Muscle layer of duodenum (tissue), 2 donors: ENCODE data around the gene DNAAF5.

Experiments
- H3K27ac ChIP-seq: one replicate; pipeline ENCODE4 v1.7.0; 2013; ENCODE audit warnings: mild to moderate bottlenecking, low read length
- H3K27me3 ChIP-seq: one replicate; pipeline ENCODE4 v1.7.0; 2013; ENCODE audit warnings: low read depth, mild to moderate bottlenecking, control low read depth, low read length
- H3K36me3 ChIP-seq, 2 donors: one replicate each; pipeline ENCODE4 v1.7.0; 2013; ENCODE audit warnings: low read length in 2 of 2, control low read depth in 1 of 2, mild to moderate bottlenecking in 1 of 2; ENCODE audit not compliant: insufficient read depth in 2 of 2, control insufficient read depth in 1 of 2
- H3K4me1 ChIP-seq, 2 donors: one replicate each; pipeline ENCODE4 v1.7.0; 2013; ENCODE audit warnings: low read length in 2 of 2, mild to moderate bottlenecking in 2 of 2, control low read depth in 1 of 2, moderate library complexity in 1 of 2; ENCODE audit not compliant: insufficient read depth in 2 of 2, control insufficient read depth in 1 of 2
- H3K4me3 ChIP-seq, 2 donors: one replicate each; pipeline ENCODE4 v1.7.0; 2013; ENCODE audit warnings: low read length in 2 of 2, low read depth in 1 of 2, mild to moderate bottlenecking in 1 of 2
- H3K9me3 ChIP-seq, 2 donors: one replicate each; pipeline ENCODE4 v1.7.0; 2013; ENCODE audit warnings: low read length in 2 of 2, control low read depth in 1 of 2, mild to moderate bottlenecking in 1 of 2; ENCODE audit not compliant: control insufficient read depth in 1 of 2
- donor health status: healthy.

DNAAF5 gene

DNA sequence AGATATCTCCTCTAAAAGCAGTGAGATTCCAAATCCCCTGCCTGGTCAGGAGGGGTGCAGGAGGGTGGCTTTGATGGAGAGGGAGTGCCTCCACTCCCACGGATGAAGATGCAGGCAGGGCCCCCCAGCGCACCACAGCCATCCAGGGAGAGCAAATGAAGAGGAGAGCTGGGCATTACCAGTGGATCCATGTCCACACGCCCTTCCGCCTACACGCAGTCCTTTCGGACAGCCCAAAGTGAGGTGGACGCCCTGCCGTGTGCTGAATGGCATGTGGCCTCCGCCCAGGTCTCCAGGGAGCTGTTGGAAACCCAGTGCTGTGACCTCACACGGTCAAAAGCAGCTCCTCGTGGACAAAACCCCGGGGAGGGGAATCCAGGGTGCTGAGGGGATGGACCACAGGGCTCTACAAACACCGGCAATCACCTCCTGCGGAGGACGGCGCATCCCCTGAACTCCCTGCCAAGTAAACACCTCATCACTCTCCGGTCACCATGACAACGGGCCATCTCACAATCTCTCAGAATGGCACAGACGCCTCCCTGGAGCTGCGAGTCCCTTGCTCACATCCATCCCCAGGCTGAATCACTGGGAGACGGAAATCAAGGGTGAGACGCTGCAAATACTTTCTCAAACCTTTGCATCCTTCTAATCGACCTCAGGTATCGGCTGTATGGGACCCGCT lies 35.0 kb upstream of the DNAAF5 start:
- Histone ChIP-seq H3K36me3 (peaks cover 0 to 7% of the 10 kb centered on the region in 2 donors), H3K27me3 (no peaks in the 10 kb centered on the region), H3K4me3 (no peak overlapping the region), H3K4me1 (no peaks in the 10 kb centered on the region), H3K9me3 (peaks cover 9 to 12% of the 10 kb centered on the region in 2 donors), H3K27ac (no peak overlapping the region)

DNA sequence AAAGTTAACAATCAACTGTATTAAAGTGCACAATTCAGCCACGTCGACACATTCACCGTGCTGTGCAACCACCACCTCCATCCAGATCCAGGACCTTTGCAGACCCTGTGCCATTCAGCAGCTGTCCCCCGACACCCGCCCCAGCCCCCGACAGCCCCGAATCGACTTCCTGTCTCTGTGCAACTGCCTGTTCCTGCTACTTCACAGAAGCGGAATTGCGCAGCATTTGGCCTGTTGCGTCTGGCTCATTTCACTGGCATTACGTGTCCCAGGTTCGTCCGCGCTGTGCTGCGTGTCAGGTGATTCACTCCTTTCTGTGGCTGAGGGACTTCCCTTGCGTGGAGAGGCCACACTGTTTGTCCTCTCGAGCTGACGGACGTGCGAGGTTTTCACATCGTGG lies 33.2 kb upstream of the DNAAF5 start:
- H3K4me1 ChIP-seq, result peaks cover 0 to 5% of the 10 kb centered on the region in 2 donors
- no peaks in the 10 kb centered on the region for H3K27me3 ChIP-seq
- H3K9me3 ChIP-seq, result peaks cover 4 to 8% of the 10 kb centered on the region in 2 donors
- no peaks in the 10 kb centered on the region for H3K36me3 ChIP-seq
- no peak overlapping the region for H3K4me3 ChIP-seq
- no peak overlapping the region for H3K27ac ChIP-seq

DNA sequence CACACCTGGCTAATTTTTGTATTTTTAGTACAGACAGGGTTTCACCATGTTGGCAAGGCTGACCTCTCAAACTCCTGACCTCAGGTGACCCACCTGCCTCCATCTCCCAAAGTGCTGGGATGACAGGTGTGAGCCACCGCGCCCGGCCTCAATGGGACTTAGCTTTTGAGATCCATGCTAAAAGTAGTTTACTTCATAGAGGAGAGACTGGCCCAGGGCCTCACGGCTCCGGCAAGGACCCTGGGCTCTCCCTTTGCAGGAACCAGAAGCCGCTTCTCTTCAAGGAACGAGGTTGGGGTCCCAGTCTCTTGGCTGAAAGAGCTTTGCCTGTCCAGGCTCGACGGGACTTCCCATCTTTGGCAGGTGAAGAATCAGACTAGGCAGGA lies 30.1 kb upstream of the DNAAF5 start:
- peaks cover 0 to 11% of the 10 kb centered on the region in 2 donors for H3K4me1 ChIP-seq
- no peak overlapping the region for H3K4me3 ChIP-seq
- H3K27me3 ChIP-seq, result no peaks in the 10 kb centered on the region
- no peaks in the 10 kb centered on the region for H3K9me3 ChIP-seq
- H3K27ac ChIP-seq, result no peak overlapping the region
- no peaks in the 10 kb centered on the region for H3K36me3 ChIP-seq

DNA sequence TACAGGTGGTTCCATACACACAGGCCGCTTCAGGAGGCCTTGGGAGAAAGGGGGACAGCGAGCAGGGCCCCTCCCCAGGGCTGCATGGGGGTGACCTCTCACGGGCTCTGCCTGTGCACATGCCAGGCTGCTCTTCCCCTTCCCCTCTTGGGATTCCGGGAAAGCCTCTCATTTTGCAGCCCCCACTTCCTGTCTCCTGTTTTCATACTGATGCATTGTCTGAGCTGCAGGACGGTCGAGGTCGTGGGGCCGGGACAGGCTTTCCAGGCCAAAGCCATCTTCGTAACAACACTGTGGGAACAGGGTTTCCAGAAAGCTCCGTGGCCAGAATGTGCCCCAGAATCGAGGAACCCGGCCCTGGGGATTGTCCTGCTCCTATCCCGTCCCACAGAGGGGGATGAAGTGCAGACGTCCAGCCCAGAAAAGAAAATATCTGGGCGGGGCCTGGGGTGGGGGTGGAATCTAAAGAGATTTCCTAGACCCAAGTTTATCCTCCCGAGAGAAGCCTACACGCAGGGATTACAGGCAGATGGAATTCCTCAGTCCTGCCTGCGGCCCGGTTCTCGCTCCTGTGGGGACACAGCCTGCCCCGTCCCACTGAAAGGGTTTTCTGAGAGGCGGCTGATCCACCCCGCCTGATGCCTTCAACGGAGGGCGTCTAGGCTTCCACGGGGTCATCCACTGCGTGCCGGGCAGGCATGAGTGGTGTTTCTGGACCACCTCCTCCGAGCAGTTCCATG lies 29.5 kb upstream of the DNAAF5 start:
- H3K27ac ChIP-seq, result no peak overlapping the region
- H3K4me3 ChIP-seq, result no peak overlapping the region
- peaks cover 0 to 11% of the 10 kb centered on the region in 2 donors for H3K4me1 ChIP-seq
- H3K27me3 ChIP-seq, result no peaks in the 10 kb centered on the region
- H3K36me3 ChIP-seq, result no peaks in the 10 kb centered on the region
- no peaks in the 10 kb centered on the region for H3K9me3 ChIP-seq

DNA sequence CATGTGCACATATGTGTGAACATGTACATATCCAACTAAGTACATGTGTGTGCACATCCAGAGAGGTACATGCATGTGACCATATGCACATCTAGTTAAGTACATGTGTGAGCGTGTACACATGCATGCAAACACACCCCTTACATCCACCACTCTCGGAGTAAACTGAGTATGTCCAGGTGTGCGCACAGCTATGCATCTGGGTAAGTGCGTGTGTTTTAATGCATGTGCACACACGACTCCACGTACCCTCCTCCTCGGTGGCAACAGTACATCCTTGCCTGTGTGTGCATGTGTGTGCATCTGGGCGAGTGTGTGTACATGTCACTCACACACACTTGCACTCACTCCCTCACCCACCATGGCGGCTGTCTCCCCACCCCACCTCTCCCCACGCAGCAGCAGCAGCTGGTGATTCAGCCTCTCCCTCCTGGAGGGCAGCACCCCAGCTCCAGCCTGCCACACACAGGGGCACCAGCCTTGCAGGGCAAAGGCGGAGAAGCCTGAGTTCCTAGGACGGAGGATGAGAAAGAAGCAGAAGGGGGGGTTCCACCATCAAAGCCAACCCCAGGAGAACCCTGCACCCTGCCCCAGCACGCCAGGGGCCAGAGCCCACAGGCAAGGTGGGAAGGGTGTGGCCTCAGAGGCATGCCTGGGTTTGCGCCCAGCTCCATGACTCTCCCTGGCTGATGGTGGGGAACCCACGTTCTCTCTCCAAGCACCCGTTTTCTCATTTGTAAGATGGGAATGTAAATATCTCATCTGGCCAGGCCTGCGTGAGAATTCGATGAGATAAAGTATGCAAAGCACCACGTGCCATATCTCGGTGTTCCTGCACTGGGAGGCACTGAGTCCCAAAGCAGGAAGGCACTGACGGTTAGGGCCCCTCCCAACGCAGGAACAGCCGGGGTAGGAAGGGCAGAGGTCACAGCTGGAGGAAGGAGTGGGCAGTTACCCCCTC lies 27.7 kb upstream of the DNAAF5 start:
- Histone ChIP-seq H3K27ac (no peak overlapping the region), H3K36me3 (no peaks in the 10 kb centered on the region), H3K27me3 (no peaks in the 10 kb centered on the region)

DNA sequence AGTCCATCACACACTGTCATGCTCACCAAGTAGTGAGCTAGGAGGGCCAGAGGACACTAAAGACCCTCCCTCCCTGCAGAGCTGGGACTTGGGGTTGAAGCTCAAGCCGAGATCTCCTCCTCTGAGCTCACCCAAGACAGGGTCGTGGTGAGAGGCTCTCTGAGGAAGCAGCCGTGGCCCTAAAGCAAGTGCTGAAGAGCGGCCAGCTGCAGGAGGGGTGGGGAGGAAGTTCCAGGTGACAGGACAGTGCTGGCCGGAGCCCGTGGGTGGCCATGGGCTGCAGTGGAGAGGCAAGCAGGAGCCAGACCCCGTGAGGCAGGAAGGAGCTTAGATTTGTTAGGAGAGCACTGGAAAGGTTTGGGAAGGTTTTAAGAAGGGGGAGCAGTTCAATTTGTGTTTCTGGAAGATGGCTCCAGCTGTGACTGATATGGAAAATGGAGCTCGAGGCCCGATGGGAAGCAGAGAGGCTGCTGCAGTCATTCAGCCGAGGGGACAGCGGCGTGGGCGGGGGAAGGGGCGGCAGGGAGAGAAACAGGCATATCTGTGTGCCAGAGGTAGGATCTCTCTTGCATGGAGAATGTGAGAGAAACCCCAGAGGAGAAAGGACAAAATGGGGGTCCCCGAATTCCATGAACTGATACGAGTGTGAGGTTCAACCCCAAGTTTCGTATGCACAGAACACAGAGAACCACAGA lies 26.9 kb upstream of the DNAAF5 start:
- H3K4me3 ChIP-seq, result no peak overlapping the region
- H3K27ac ChIP-seq, result no peak overlapping the region
- H3K36me3 ChIP-seq, result no peaks in the 10 kb centered on the region
- H3K9me3 ChIP-seq, result no peaks in the 10 kb centered on the region
- no peaks in the 10 kb centered on the region for H3K27me3 ChIP-seq
- peaks cover 0 to 11% of the 10 kb centered on the region in 2 donors for H3K4me1 ChIP-seq

More for the DNA sequence above, 27.7 kb upstream of the DNAAF5 start:
- H3K4me1 ChIP-seq, result peaks cover 0 to 11% of the 10 kb centered on the region in 2 donors
- H3K4me3 ChIP-seq, result no peak overlapping the region
- no peaks in the 10 kb centered on the region for H3K9me3 ChIP-seq

DNA sequence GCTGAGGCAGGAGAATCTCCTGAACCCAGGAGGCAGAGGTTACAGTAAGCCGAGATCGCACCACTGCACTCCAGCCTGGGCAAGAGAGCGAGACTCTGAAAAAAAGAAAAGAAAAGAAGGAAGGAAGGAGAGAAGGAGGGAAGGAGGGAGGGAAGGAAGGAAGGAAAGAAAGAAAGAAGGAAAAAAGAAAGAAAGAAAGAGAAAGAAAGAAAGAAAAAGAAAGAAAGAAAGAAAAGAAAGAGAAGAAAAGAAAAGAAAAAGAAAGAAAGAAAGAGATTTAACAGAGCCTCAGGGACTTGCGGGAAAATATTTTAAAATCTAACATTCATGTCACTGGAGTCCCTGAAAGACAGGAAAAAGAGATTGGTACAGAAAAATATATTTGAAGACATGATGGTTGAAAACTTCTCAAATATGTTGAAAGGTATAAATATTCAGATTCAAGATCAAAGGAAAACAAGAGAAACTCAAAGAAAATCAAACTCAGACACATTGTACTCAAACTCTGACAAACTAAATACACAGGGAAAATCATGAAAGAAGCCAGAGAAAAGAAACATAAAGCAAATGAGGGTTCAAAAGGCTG lies 25.3 kb upstream of the DNAAF5 start:
- Histone ChIP-seq H3K9me3 (no peaks in the 10 kb centered on the region), H3K36me3 (no peaks in the 10 kb centered on the region), H3K4me1 (peaks cover 0 to 11% of the 10 kb centered on the region in 2 donors), H3K4me3 (no peak overlapping the region), H3K27ac (no peak overlapping the region), H3K27me3 (no peaks in the 10 kb centered on the region)

DNA sequence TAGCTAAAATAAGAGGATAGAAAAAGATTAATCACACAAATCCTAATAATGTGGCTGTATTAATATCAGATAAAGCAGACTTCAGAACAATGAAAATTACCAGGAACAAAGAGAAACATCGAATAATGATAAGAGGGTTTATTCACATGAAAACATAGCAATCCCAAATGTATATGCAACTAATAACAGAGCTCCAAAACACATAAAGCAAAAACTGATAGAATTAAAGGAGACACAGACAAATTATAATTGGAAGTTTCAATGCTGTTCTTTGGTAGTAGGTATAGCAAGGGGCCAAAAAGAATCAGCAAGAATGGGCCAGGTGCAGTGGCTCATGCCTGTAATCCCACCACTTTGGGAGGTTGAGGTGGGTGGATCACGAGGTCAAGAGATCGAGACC lies 23.4 kb upstream of the DNAAF5 start:
- no peaks in the 10 kb centered on the region for H3K9me3 ChIP-seq
- H3K4me1 ChIP-seq, result peaks cover 0 to 7% of the 10 kb centered on the region in 2 donors
- no peaks in the 10 kb centered on the region for H3K36me3 ChIP-seq
- no peaks in the 10 kb centered on the region for H3K27me3 ChIP-seq
- H3K4me3 ChIP-seq, result no peak overlapping the region
- H3K27ac ChIP-seq, result no peak overlapping the region

DNA sequence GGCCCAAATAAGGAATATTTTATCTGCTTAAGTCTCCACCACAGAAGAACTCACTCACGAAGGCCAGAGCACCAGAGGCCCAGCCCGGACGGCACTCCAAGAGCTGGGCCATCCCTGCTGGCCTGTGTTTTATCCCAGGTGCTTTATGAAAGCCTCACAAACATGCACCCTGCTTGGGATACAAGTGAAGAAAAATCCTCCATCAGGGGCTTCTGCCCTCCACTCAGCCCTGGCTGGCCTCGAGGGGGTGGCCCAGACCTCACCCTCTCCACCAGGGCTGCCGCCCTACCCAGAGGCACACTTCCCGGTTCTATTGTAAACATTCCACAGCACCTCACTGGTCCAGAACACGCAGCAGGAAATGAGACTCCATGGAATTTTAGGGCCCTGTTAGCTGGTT lies 19.8 kb upstream of the DNAAF5 start:
- no peak overlapping the region for H3K4me3 ChIP-seq
- no peaks in the 10 kb centered on the region for H3K27me3 ChIP-seq
- H3K9me3 ChIP-seq, result no peaks in the 10 kb centered on the region
- no peaks in the 10 kb centered on the region for H3K36me3 ChIP-seq
- no peak overlapping the region for H3K27ac ChIP-seq
- no peaks in the 10 kb centered on the region for H3K4me1 ChIP-seq

DNA sequence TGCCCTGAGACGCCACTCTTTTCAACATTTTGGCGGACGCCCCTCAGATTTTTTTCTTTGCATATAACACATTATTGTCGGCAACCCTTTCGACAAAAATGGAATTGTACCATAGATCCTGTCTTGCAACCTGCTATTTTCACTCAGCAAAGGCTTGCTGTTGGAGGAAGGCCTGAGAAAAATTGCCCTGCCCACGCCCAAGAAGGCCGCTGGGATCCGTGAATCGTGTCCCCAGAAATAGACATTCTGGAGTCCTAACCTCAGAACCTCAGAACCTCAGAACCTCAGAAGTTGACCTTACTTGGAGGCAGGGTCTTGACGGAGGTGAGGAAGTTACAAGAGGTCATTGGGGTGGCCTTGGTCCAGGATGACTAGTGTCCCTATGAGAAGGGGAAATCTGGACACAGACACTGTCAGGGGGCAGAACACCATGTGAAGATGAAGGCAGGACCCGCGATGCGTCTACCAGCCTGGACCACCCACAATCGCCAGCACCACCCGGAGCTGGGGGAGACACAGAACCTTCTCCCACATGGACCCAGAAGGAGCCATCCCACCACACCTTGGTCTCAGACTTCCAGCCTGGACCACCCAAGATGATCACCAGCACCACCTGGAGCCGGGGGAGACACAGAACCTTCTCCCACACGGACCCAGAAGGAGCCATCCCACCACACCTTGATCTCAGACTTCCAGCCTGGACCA lies 19.1 kb upstream of the DNAAF5 start:
- H3K27ac ChIP-seq, result no peak overlapping the region
- H3K36me3 ChIP-seq, result no peaks in the 10 kb centered on the region
- H3K4me1 ChIP-seq, result no peaks in the 10 kb centered on the region
- no peaks in the 10 kb centered on the region for H3K27me3 ChIP-seq
- H3K4me3 ChIP-seq, result no peak overlapping the region
- H3K9me3 ChIP-seq, result no peaks in the 10 kb centered on the region
